GM23338 (cell line): ENCODE measurements around the gene NKAIN2.

Experiments
- CREB1 ChIP-seq: fragments of 250-450 bp; sonication (Bioruptor Pico); IDR thresholded peaks from 2 replicates; pipeline ENCODE4 v1.5.0; 2020; ENCODE audit warnings: low read depth, mild to moderate bottlenecking, moderate library complexity
- EZH2 ChIP-seq: fragments of 200-600 bp; sonication (generic); IDR thresholded peaks from one replicate; pipeline ENCODE4 v1.8.0; 2017; ENCODE audit warnings: antibody characterized with exemption, mild to moderate bottlenecking, low read depth; ENCODE audit not compliant: unreplicated experiment
- EZH2phosphoT487 ChIP-seq: fragments of 200-600 bp; sonication (generic); IDR thresholded peaks from one replicate; pipeline ENCODE4 v1.8.1; 2018; ENCODE audit warnings: antibody characterized with exemption; ENCODE audit not compliant: unreplicated experiment
- JUNB ChIP-seq: IDR thresholded peaks from one replicate; pipeline ENCODE4 v1.6.1; 2016; ENCODE audit warnings: antibody characterized with exemption; ENCODE audit not compliant: unreplicated experiment
- NANOG ChIP-seq: IDR thresholded peaks from 2 replicates; pipeline ENCODE4 v1.6.1; 2016; ENCODE audit warnings: antibody characterized with exemption, borderline replicate concordance
- POLR2AphosphoS5 ChIP-seq: IDR thresholded peaks from 2 replicates; pipeline ENCODE4 v1.6.1; 2016; ENCODE audit warnings: antibody characterized with exemption, low read depth
- REST ChIP-seq: IDR thresholded peaks from one replicate; pipeline ENCODE4 v1.6.1; 2018; ENCODE audit warnings: antibody characterized with exemption; ENCODE audit not compliant: unreplicated experiment
- STAT1 ChIP-seq: IDR thresholded peaks from one replicate; pipeline ENCODE4 v1.6.1; 2016; ENCODE audit warnings: antibody characterized with exemption; ENCODE audit not compliant: unreplicated experiment
- TF ChIP-seq, protein P1 (sequence below), 2 experiments: fragments of 200-600 bp in 1 of 2; sonication (generic) in 1 of 2; conservative IDR thresholded peaks; 2 replicates each; pipeline versions ENCODE4 v1.5.1 to v1.6.1; 2016 to 2017; ENCODE audit warnings: antibody characterized with exemption in 2 of 2, low read depth in 2 of 2, mild to moderate bottlenecking in 2 of 2, moderate library complexity in 1 of 2

DNA sequence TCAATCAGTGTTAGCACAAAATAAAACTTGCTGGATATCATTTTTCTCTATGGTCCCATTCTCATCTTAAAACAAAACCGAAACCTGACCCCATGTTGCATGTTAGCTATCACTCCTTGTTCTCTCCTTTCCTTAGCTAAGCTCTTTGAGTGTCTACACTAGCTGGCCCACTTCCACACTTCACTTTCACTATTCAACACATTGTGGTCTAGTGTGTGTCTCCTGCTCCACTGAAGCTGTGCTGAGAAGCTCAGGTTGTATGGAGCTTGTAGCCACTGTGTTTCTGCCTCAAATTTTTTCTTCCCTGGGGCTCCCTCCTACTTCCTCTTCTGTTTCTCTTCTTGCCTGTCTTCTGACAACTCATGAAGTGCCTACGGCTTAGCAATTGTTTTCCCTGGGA is 223.0 kb downstream of the NKAIN2 start:
- TF ChIP-seq, protein P1, sequence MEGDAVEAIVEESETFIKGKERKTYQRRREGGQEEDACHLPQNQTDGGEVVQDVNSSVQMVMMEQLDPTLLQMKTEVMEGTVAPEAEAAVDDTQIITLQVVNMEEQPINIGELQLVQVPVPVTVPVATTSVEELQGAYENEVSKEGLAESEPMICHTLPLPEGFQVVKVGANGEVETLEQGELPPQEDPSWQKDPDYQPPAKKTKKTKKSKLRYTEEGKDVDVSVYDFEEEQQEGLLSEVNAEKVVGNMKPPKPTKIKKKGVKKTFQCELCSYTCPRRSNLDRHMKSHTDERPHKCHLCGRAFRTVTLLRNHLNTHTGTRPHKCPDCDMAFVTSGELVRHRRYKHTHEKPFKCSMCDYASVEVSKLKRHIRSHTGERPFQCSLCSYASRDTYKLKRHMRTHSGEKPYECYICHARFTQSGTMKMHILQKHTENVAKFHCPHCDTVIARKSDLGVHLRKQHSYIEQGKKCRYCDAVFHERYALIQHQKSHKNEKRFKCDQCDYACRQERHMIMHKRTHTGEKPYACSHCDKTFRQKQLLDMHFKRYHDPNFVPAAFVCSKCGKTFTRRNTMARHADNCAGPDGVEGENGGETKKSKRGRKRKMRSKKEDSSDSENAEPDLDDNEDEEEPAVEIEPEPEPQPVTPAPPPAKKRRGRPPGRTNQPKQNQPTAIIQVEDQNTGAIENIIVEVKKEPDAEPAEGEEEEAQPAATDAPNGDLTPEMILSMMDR (conservative IDR thresholded peaks at IDR 0.05; ENCODE audit: low read depth in 2 of 2) = no peak
- TF ChIP-seq EZH2phosphoT487 (no peak), EZH2 (no peak), POLR2AphosphoS5 (no peak), JUNB (no peak), CREB1 (CRISPR knock-in tag) (no peak), NANOG (no peak), REST (no peak), STAT1 (no peak)
